ENCODE data around the gene GNAO1. TPM values are rescaled to one million over a fixed set of nuclear protein-coding genes. Genes with fewer than 3 reads are reported as not detected.
A peak's percentile ranks its signal among the peaks of the same experiment; 100 is the strongest.

The GNAO1 gene
- polyA plus RNA-seq, 1 donor from 2014 or later: 31.5 TPM

DNA sequence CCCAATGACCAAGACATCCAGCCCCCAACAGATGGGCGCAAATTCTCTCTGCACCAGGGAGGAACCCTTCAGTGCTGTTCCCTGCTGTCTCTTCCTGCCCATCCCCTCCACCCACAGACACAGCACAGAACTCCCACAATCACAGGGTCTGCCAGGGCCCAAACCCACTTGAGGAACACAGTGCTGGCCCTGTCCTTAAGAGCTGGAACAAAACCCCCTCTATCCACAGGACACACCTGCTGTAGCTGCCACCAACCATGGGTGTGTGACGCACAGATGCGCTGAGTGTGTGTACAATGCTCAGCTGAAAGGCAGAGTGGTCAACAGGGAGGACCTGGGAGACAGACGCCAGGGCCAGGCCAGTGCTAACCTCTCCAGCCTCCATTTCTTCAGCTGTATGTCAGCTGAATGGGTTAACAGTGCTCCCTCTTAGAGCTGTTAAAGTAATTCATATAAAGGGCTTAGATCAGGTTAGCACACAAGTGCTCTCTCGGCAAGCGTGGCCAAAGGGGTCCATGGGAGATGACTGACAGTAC lies 172.0 kb downstream of the GNAO1 start:
- H3K9me3 ChIP-seq (ENCODE audit: low read length): no peaks in the 10 kb centered on the region
- H3K36me3 ChIP-seq (ENCODE audit: insufficient read depth, low read length): peaks cover 7% of the 10 kb centered on the region
- no peaks in the 10 kb centered on the region for H3F3A ChIP-seq (ENCODE audit: insufficient read depth, low read length, poor library complexity, severe bottlenecking)
- H3K9ac ChIP-seq (ENCODE audit: low read length): no peak overlapping the region
- TF ChIP-seq, protein P1, sequence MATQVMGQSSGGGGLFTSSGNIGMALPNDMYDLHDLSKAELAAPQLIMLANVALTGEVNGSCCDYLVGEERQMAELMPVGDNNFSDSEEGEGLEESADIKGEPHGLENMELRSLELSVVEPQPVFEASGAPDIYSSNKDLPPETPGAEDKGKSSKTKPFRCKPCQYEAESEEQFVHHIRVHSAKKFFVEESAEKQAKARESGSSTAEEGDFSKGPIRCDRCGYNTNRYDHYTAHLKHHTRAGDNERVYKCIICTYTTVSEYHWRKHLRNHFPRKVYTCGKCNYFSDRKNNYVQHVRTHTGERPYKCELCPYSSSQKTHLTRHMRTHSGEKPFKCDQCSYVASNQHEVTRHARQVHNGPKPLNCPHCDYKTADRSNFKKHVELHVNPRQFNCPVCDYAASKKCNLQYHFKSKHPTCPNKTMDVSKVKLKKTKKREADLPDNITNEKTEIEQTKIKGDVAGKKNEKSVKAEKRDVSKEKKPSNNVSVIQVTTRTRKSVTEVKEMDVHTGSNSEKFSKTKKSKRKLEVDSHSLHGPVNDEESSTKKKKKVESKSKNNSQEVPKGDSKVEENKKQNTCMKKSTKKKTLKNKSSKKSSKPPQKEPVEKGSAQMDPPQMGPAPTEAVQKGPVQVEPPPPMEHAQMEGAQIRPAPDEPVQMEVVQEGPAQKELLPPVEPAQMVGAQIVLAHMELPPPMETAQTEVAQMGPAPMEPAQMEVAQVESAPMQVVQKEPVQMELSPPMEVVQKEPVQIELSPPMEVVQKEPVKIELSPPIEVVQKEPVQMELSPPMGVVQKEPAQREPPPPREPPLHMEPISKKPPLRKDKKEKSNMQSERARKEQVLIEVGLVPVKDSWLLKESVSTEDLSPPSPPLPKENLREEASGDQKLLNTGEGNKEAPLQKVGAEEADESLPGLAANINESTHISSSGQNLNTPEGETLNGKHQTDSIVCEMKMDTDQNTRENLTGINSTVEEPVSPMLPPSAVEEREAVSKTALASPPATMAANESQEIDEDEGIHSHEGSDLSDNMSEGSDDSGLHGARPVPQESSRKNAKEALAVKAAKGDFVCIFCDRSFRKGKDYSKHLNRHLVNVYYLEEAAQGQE (IDR thresholded peaks at IDR 0.05; ENCODE audit: borderline replicate concordance): no peak
- peak; percentile 57 for TF ChIP-seq POLR2AphosphoS5 (IDR thresholded peaks at IDR 0.05)
- no peaks in the 10 kb centered on the region for H3K79me2 ChIP-seq (replicated peaks; ENCODE audit: insufficient read depth, low read length)
- H4K20me1 ChIP-seq (ENCODE audit: insufficient read depth): no peaks in the 10 kb centered on the region
- H3K9me2 ChIP-seq (ENCODE audit: insufficient read depth, low read length): no peaks in the 10 kb centered on the region
- H3K27ac ChIP-seq (ENCODE audit: low read length): no peak overlapping the region
- H3K4me2 ChIP-seq (ENCODE audit: low read length): no peak overlapping the region
- no peaks in the 10 kb centered on the region for H3K27me3 ChIP-seq (ENCODE audit: insufficient read depth, low read depth, low read length)
- no peak overlapping the region for H2AFZ ChIP-seq (ENCODE audit: low read depth, low read length)
- no peak overlapping the region for H3K4me3 ChIP-seq (ENCODE audit: low read length)

DNA sequence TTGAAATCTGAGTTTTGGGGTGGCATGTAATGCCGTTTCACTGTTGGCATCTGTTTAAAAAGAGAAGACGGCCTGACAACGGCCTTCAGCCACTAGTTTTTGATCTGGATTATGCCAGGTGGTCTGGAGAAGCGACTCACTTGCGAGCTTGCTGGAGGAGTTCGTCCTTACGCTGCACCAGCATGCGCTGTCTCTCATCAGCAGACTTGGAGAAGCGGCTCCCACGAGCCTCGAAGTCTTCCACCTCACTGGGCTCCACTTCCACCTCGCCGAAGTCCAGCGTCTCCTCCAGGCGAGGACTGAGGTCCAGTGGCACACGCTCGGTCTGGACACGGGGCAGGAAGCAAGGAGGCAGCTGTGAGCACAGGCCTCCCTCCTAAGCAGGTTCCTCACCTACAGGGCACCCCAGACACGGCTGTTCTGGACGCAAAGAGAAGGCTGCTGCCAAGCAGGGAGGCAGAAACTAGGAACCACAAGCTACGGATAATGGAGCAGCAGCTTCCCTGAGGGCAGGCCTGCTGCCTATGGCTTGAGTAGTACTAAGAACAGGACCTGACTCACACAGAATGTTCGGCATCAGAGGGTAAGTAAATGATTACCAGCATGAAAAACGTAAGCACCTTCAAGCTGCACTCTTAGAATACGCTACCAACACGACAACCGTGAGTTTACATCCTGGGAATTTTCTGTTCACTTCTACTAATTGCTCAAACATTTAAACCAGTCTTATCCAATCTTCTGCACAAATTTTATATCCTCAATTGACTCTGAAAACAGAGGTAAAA lies 172.7 kb downstream of the GNAO1 start:
- Histone ChIP-seq H3K36me3 (ENCODE audit: insufficient read depth, low read length) (peaks cover 7% of the 10 kb centered on the region), H3F3A (ENCODE audit: insufficient read depth, low read length, poor library complexity, severe bottlenecking) (no peaks in the 10 kb centered on the region)
- TF ChIP-seq EZH2 (IDR thresholded peaks at IDR 0.05; ENCODE audit: borderline replicate concordance, insufficient read depth, low read length, poor library complexity, severe bottlenecking): no peak
- no peak for TF ChIP-seq EP300 (conservative IDR thresholded peaks at IDR 0.05; ENCODE audit: poor library complexity, severe bottlenecking)
- TF ChIP-seq CTCF (IDR thresholded peaks at IDR 0.05; ENCODE audit: poor library complexity, severe bottlenecking): no peak
- TF ChIP-seq TAF1 (IDR thresholded peaks at IDR 0.05; ENCODE audit: low read depth): no peak
- TF ChIP-seq, protein P1 (IDR thresholded peaks at IDR 0.05; ENCODE audit: borderline replicate concordance): no peak
- TF ChIP-seq RAD21 (conservative IDR thresholded peaks at IDR 0.05): no peak
- no peak for TF ChIP-seq POLR2AphosphoS5 (IDR thresholded peaks at IDR 0.05)
- no peak for TF ChIP-seq MXI1 (conservative IDR thresholded peaks at IDR 0.05; ENCODE audit: poor library complexity, severe bottlenecking)
- no peak for TF ChIP-seq SMC3 (conservative IDR thresholded peaks at IDR 0.05; ENCODE audit: poor library complexity)

More for the DNA sequence above, 172.7 kb downstream of the GNAO1 start:
- no peak overlapping the region for H3K4me2 ChIP-seq (ENCODE audit: low read length)
- H3K27ac ChIP-seq (ENCODE audit: low read length): no peak overlapping the region
- H2AFZ ChIP-seq (ENCODE audit: low read depth, low read length): no peak overlapping the region
- H4K20me1 ChIP-seq (ENCODE audit: insufficient read depth): no peaks in the 10 kb centered on the region
- H3K79me2 ChIP-seq (replicated peaks; ENCODE audit: insufficient read depth, low read length): no peaks in the 10 kb centered on the region
- H3K27me3 ChIP-seq (ENCODE audit: insufficient read depth, low read depth, low read length): no peaks in the 10 kb centered on the region
- no peaks in the 10 kb centered on the region for H3K9me2 ChIP-seq (ENCODE audit: insufficient read depth, low read length)
- no peak overlapping the region for H3K9ac ChIP-seq (ENCODE audit: low read length)
- no peaks in the 10 kb centered on the region for H3K9me3 ChIP-seq (ENCODE audit: low read length)
- no peak overlapping the region for H3K4me3 ChIP-seq (ENCODE audit: low read length)
